OCI-LY7 (cell line): Measurements from ENCODE around the gene RAB26.

Source experiments
- CTCF ChIP-seq: fragments of 200-600 bp; sonication (generic); conservative IDR thresholded peaks from 2 replicates; pipeline ENCODE4 v1.5.1; 2014; ENCODE audit warnings: mild to moderate bottlenecking, antibody characterized with exemption, low read length, moderate library complexity, mixed read lengths
- EZH2phosphoT487 ChIP-seq: fragments of 200-600 bp; sonication (generic); IDR thresholded peaks from 2 replicates; pipeline ENCODE4 v1.6.1; 2018; ENCODE audit warnings: low read depth, borderline replicate concordance, mild to moderate bottlenecking, mixed run types, antibody characterized with exemption, low read length, moderate library complexity, mixed read lengths

- TF ChIP-seq CTCF (no peak), EZH2phosphoT487 (no peak)
Measured at GRCh38 chr16:2199095-2199494, 50.7 kb downstream of the RAB26 start.
